Stimulated activated CD4-positive, alpha-beta T cell treated with anti-CD3 and anti-CD28 coated beads, Interleukin-2, amount 100 ng/mL, for 24 hours (primary cell): Measurements from ENCODE around the gene GFY.

Experiments
- DNase-seq, 2 donors: peaks; one replicate each; pipeline ENCODE4 v3.0.0-alpha.2; 2020

The GFY gene

DNA sequence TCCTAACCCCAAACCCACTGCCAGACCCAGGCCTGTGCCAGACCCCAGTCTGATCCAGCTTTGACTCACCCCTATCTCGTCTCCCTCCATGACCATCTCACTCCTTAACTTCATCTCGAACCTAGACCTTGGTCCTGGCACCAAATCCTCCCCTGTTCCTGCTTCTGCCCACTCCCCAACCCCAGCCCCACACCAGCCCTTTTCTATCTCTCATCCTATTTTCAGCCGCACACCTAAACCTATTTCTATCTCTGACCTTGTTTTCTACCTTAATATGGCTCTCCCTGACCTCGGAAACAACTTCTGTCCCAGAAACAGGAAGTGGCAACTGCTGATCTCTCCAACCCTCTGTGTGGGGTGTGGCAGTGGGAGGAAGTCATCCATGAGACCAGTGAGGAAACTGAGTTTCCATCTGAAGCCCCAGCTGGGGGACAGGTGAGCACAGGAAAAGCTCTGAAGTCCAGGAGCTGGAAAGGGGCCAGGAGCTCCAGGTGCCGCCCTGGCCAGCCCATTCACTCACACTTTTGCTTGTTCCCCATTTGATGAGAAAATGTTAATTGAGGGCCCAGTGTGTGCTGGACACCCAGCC lies 15.7 kb upstream of the GFY start:
- no peak for DNase-seq

DNA sequence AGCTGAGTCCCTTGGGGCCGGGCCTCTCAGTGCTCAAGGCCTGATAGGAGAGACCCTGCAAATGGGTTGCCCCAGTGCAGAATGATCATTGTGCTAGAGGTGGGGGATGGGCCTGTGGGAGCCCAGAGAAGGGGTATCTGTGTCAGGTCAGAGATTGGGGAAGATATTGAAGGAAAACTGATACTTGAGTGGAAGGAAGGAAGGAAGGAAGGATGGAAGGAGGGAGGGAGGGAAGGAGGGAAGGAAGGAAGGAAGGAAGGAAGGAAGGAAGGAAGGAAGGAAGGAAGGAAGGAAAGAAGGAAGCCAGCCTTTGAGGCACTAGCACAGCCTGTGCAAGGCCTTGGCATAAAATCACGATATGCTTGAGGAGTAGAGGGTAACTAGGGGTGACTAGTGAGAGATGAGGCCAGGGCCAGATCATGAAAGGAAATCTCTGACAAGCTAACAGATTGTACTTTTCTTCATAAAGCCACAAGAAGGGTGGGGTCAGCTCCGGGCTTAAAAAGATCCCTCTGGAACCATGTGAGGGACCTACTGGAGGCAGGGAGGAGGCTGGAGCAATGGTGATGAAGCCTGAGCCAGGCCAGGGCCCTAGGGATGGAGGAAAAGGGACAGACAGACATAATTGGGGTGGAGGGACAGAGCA lies 13.4 kb upstream of the GFY start:
- DNase-seq: no peak

- DNase-seq: no peak
Measured at GRCh38 chr19:49413348-49413747, 11.8 kb upstream of the GFY start.

DNA sequence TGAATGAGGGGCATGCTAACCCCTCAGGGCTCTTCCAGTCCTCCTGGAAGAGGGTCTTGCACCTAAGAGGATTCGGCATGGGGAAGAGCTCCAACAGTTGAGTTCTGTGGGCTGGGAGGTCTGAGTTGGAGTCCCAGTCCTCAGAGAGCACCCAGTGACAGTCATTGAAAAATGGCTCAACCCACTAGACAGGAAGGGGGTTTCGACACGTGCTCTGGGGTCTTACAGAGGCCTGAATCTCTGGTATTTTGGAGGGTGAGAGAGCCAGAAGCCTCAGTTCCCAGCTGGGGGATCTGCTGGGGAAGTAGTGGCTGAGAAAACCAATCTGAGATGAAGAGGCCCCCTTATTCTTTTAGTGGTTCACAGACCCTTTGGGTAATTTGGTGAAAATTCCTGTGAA lies 10.9 kb upstream of the GFY start:
- DNase-seq: no peak

DNA sequence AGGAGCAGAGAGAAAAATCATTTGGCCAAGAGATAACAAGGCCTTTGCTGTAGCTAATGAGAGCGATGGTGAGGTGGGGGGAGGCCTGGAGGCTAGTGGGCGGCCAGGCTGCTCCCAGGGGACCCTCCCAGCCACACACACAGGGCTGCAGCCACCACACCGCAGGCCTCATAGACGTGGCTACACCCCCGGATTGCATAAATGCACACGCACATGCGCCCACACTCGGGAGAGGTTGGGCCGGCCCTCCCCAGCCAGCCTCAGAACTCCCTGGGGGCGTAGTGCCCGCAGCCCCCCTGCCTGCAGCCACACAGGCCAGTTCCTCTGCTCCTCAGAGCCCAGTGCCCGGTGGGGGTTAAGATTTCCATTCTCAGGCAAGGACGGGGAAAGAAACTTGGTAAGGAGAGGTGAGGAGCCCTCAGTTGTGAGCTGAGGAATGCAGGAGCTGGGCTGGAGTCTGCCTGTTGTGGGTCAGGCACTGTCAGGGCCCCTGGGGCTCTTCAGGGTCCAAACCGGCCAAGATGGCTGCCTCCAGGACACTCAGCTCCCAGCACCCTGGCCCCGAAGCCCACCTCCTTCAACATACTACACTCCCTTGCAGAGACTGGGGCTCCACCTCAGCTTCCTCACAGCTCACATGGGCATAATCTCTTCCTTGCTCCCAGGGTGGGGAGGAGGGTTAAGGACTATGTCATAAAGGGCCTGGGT lies 9.9 kb upstream of the GFY start:
- DNase-seq: no peak

DNA sequence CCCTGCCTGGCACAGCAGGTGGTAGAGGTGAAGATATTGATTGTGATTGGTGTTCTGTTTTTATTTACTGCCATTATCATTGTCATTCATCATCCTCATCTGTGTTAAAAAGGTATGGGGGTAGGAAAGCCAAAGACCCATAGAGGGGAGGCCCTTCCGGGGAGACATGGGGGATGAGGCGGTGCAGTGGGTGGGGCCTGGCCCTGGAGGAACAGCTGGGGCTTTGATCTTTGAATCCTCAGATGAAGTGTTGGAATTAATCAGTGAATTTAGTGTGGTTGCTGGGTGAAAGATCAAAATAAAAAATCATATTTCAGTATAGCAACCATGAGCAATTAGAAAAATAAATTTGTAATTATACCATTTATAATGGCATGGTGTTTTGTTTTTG lies 9.4 kb upstream of the GFY start:
- no peak for DNase-seq

DNA sequence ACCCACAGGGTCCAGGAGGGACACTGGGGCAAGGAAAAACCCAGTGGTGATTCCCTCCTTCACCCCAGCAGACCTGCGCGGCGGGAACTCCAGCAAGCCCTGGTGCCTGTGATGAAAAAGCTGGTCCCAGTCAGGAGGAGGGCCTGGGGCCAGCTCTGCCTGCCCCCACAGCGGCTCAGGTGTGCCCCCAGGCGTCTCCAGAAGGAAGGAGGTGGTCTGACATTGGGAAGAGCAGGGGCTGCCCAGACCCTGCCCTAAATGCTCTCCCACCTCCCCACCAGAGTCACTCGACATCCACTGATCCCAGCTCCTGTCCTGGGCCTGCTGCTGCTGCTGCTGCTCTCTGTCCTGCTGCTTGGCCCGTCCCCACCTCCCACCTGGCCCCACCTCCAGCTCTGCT lies 8.1 kb upstream of the GFY start:
- no peak for DNase-seq

DNA sequence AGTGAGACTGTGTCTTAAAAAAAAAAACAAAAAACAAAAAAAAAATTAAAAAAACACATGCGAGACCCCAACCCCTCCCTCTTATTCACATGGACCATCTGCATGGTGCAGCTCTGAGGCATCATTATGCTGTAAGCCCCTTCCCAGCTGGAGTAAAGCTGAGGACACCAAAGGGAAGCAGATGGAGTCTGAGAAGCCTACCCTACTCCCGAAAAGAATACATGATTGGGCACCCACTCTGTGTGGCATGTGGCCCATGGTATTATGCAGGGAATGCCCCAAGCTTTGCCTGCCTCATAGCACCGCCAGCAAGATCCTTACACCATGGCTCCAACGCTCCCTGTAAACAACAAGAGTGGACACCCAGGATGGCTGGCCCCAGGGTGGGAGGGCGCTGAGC lies 6.7 kb upstream of the GFY start:
- no peak for DNase-seq

- DNase-seq: no peak
Measured at GRCh38 chr19:49419173-49419572, 6.0 kb upstream of the GFY start.

DNA sequence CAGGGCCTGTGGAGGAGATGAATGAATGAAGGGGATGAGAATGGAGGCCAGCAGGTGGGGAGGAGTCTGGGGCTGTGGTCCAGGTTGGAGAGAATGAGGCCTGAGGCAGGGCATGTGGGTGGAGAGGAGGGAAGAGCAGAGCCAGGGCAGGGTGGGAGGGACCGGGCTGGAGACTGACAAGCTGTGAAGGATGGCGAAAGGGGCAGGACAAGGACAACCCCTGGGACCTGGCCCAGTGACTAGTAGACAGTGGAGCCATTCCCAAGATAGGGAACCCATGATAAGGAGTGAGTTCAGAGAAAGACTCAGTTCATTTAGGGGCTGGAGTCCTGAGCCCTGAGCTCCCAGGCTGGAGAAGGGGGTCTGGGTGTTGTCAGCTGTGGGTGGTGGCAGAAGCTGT lies 5.0 kb upstream of the GFY start:
- no peak for DNase-seq

- peak; percentile 45 to 67 for DNase-seq
Measured at GRCh38 chr19:49421039-49421877, 3.9 kb upstream of the GFY start.

- no peak for DNase-seq
Measured at GRCh38 chr19:49421878-49422202, 3.3 kb upstream of the GFY start.

DNA sequence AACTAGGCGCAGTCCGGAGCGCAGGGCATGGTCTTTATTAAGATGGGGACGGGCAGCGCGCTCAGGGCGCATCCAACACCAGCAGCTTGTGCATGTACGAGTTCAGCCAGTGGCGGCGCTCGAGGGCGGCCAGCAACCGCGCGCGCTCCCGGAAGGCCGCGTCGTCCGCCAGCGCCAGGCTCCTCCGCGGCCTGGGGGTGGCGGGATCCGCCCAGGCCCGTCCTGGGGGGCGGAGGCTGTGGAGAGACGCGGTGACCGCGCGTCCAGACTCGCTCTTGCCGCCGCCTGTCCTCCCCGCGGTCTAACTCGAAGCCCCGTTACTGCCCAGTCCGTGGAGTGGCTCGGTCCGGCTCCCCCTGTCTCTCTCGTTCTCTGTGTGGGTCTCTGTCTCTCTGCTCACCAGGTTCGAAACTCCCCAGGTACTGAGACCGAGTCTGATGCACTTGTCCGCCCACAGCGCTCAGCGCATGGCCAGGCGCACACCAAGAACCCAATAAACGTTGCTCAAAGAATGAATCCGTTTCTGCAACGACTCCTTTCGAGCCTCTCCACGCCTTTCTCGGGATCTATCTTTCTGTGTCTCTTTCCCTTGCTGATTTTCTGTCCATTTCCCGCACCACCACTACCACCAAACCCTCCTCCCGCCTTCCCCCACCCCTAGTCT lies 2.6 kb upstream of the GFY start:
- peak in 1 of 2 donors; percentile 65 for DNase-seq

- DNase-seq: no peak
Measured at GRCh38 chr19:49423071-49423984, 1.9 kb upstream of the GFY start, which contains the start of gene PTH2. Gene PTH2 (minus strand): TSS chr19:49423441. CDS start chr19:49423339, 102 bp downstream.

- DNase-seq: no peak
Measured at GRCh38 chr19:49423985-49424303, 1.2 kb upstream of the GFY start.

GRCh38 chr19:49425922-49426592 lies 869 bp downstream of the GFY start:
- peak; percentile 44 to 62 for DNase-seq

GRCh38 chr19:49427339-49427738 lies 2.2 kb downstream of the GFY start:
- no peak for DNase-seq

DNA sequence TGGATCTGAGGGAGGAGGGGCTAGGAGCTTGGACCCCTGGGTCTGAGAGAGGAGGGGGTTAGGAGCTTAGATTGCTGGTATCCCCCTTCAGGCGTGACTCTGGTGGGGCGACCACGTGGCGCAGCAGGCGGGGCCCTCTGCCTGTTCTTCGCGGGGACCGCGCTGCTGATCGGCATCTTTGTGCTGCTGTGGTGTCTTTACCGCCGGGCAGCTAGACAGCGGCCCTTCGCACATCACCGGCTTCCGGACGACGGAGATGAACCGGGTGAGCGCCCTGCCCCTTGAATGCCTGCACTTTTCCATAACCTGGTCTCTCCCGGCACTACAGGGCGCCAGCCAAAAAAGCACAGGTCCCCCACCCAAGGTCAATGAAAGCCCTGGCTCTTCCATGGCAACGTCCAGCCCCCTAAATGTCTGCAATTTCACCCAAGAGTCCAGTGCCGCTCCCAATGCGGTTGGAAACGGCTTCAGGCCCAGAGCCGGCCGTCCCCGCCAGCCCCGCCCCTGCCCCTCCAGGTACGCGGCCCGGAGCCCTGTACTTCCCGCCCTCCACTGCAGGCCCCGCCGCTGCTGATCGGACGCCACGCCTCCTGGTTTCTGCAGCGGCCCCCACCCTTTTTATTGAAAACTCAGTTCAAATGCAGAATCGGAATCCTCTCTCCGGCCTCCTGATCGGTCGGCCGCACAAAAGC lies 2.8 kb downstream of the GFY start:
- peak in 1 of 2 donors; percentile 37 for DNase-seq

- no peak for DNase-seq
Measured at GRCh38 chr19:49428547-49429451, 3.6 kb downstream of the GFY start.

DNA sequence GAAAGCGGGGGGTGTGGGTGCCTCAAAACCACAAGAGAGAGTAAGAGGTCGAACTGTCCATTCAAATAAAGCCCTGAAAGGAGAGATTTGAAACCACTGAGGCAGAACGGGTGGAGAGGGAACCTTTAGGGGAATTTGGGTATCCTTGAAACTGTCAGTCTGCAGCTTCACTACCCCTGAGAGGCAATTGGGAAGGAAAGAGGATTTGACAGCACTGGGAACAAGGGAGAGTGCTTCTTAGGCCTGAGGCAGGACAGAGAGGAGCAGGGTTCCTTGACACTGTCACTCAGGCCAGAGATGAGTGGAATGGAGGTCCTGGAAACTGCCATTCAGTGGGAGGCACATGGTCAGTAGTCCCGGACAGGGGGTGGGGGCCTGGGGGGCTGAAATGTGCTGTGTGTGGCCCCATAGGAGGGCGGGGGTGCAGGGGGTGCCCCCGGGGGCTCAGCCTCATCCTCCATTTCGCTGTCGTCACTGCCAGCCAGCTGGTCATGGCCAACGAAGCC lies 5.0 kb downstream of the GFY start:
- no peak for DNase-seq
